Uterus (tissue), 2 donors: ENCODE results near the gene SLC44A3.

ENCODE experiments used
- POLR2A ChIP-seq, 2 donors: fragments of 450-650 bp; IDR thresholded peaks; one replicate each; pipeline ENCODE4 v1.6.1; 2016; ENCODE audit warnings: antibody characterized with exemption in 2 of 2, mild to moderate bottlenecking in 1 of 2, moderate library complexity in 1 of 2
- TF ChIP-seq, protein P1 (sequence below), 4 experiments: fragments of 200-600 bp in 2 of 4; fragments of 450-650 bp in 2 of 4; sonication (generic) in 2 of 4; IDR thresholded peaks; one replicate each; pipeline ENCODE4 v1.5.1; 2016 to 2019; ENCODE audit warnings: antibody characterized with exemption in 4 of 4, mild to moderate bottlenecking in 2 of 4, moderate library complexity in 1 of 4

DNA sequence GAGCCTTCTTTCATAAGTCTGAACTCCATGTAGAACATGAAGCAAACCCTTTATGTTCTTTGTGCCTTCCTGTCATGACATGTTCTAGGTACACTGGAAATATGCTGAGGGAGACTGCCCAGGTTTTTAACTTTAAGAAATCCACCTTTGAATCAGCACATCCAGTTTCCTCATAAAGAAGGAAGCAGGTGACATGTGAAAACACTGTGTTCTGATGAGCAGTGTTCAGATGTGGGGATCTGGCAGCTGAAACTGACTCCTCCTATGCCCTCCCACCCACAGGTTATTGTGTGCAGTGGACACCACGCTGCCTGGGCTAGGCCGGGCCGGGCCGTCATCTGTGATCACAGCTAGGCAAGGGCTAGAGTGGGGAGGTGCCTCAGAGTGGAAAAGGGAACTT, 55.6 kb downstream of the SLC44A3 start:
- TF ChIP-seq, protein P1, sequence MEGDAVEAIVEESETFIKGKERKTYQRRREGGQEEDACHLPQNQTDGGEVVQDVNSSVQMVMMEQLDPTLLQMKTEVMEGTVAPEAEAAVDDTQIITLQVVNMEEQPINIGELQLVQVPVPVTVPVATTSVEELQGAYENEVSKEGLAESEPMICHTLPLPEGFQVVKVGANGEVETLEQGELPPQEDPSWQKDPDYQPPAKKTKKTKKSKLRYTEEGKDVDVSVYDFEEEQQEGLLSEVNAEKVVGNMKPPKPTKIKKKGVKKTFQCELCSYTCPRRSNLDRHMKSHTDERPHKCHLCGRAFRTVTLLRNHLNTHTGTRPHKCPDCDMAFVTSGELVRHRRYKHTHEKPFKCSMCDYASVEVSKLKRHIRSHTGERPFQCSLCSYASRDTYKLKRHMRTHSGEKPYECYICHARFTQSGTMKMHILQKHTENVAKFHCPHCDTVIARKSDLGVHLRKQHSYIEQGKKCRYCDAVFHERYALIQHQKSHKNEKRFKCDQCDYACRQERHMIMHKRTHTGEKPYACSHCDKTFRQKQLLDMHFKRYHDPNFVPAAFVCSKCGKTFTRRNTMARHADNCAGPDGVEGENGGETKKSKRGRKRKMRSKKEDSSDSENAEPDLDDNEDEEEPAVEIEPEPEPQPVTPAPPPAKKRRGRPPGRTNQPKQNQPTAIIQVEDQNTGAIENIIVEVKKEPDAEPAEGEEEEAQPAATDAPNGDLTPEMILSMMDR (IDR thresholded peaks at IDR 0.05) = no peak
- TF ChIP-seq POLR2A (IDR thresholded peaks at IDR 0.05) = no peak
